Measurements from ENCODE around the gene CAMK2B. TPM values are rescaled to one million over a fixed set of nuclear protein-coding genes. Genes with fewer than 3 reads are reported as not detected.

CAMK2B gene
- total and polyA plus RNA-seq, 2 of the 13 experiments (the other 11 are each of a cell fraction or from before 2014, with no cell fraction given), result 0.27 to 0.48 TPM

DNA sequence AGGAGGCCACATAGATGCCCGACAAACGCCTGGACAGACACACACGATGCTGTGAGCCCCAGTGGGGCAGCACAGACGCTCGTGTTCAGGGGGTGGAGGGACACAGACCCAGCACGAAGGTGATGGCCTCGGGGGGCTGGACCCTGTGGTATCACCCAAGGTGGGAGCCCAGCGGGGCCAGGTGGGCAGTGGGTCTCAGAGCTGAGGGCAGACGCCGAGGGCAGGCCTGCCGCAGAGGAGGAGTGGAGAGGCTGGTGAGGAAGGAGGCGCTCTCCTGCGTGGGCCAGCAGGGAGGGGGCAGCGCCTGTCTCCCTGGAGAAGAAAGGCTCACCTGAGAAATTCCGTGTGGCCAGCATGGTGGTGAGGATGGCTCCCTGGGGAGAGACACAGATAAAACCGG, 85.0 kb downstream of the CAMK2B start (continued):
- TF ChIP-seq, protein P1, sequence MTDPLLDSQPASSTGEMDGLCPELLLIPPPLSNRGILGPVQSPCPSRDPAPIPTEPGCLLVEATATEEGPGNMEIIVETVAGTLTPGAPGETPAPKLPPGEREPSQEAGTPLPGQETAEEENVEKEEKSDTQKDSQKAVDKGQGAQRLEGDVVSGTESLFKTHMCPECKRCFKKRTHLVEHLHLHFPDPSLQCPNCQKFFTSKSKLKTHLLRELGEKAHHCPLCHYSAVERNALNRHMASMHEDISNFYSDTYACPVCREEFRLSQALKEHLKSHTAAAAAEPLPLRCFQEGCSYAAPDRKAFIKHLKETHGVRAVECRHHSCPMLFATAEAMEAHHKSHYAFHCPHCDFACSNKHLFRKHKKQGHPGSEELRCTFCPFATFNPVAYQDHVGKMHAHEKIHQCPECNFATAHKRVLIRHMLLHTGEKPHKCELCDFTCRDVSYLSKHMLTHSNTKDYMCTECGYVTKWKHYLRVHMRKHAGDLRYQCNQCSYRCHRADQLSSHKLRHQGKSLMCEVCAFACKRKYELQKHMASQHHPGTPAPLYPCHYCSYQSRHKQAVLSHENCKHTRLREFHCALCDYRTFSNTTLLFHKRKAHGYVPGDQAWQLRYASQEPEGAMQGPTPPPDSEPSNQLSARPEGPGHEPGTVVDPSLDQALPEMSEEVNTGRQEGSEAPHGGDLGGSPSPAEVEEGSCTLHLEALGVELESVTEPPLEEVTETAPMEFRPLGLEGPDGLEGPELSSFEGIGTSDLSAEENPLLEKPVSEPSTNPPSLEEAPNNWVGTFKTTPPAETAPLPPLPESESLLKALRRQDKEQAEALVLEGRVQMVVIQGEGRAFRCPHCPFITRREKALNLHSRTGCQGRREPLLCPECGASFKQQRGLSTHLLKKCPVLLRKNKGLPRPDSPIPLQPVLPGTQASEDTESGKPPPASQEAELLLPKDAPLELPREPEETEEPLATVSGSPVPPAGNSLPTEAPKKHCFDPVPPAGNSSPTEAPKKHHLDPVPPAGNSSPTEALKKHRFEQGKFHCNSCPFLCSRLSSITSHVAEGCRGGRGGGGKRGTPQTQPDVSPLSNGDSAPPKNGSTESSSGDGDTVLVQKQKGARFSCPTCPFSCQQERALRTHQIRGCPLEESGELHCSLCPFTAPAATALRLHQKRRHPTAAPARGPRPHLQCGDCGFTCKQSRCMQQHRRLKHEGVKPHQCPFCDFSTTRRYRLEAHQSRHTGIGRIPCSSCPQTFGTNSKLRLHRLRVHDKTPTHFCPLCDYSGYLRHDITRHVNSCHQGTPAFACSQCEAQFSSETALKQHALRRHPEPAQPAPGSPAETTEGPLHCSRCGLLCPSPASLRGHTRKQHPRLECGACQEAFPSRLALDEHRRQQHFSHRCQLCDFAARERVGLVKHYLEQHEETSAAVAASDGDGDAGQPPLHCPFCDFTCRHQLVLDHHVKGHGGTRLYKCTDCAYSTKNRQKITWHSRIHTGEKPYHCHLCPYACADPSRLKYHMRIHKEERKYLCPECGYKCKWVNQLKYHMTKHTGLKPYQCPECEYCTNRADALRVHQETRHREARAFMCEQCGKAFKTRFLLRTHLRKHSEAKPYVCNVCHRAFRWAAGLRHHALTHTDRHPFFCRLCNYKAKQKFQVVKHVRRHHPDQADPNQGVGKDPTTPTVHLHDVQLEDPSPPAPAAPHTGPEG (CRISPR knock-in tag; IDR thresholded peaks at IDR 0.05), result no peak
- TF ChIP-seq ZNF563 (CRISPR knock-in tag; IDR thresholded peaks at IDR 0.05) (no peak), SMC3 (IDR thresholded peaks at IDR 0.05; ENCODE audit: low read length) (no peak), CBX1 (IDR thresholded peaks at IDR 0.05; ENCODE audit: low read depth) (no peak), MZF1 (CRISPR knock-in tag; IDR thresholded peaks at IDR 0.05; ENCODE audit: borderline replicate concordance) (no peak), ZNF781 (CRISPR knock-in tag; IDR thresholded peaks at IDR 0.05; ENCODE audit: borderline replicate concordance, not compliant biosample characterization) (no peak), PAF1 (CRISPR knock-in tag; IDR thresholded peaks at IDR 0.05) (no peak), MED13 (CRISPR knock-in tag; IDR thresholded peaks at IDR 0.05) (no peak), ZBTB25 (CRISPR knock-in tag; IDR thresholded peaks at IDR 0.05) (no peak), TRIM24 (CRISPR knock-in tag; IDR thresholded peaks at IDR 0.05) (no peak), ZNF362 (CRISPR knock-in tag; IDR thresholded peaks at IDR 0.05; ENCODE audit: borderline replicate concordance) (no peak), ZSCAN9 (CRISPR knock-in tag; IDR thresholded peaks at IDR 0.05; ENCODE audit: borderline replicate concordance) (no peak)
- TF ChIP-seq, protein P2, sequence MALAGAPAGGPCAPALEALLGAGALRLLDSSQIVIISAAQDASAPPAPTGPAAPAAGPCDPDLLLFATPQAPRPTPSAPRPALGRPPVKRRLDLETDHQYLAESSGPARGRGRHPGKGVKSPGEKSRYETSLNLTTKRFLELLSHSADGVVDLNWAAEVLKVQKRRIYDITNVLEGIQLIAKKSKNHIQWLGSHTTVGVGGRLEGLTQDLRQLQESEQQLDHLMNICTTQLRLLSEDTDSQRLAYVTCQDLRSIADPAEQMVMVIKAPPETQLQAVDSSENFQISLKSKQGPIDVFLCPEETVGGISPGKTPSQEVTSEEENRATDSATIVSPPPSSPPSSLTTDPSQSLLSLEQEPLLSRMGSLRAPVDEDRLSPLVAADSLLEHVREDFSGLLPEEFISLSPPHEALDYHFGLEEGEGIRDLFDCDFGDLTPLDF (CRISPR knock-in tag; IDR thresholded peaks at IDR 0.05), result no peak
- TF ChIP-seq, protein P3, sequence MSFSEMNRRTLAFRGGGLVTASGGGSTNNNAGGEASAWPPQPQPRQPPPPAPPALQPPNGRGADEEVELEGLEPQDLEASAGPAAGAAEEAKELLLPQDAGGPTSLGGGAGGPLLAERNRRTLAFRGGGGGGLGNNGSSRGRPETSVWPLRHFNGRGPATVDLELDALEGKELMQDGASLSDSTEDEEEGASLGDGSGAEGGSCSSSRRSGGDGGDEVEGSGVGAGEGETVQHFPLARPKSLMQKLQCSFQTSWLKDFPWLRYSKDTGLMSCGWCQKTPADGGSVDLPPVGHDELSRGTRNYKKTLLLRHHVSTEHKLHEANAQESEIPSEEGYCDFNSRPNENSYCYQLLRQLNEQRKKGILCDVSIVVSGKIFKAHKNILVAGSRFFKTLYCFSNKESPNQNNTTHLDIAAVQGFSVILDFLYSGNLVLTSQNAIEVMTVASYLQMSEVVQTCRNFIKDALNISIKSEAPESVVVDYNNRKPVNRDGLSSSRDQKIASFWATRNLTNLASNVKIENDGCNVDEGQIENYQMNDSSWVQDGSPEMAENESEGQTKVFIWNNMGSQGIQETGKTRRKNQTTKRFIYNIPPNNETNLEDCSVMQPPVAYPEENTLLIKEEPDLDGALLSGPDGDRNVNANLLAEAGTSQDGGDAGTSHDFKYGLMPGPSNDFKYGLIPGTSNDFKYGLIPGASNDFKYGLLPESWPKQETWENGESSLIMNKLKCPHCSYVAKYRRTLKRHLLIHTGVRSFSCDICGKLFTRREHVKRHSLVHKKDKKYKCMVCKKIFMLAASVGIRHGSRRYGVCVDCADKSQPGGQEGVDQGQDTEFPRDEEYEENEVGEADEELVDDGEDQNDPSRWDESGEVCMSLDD (CRISPR knock-in tag; IDR thresholded peaks at IDR 0.05; ENCODE audit: borderline replicate concordance), result no peak
